Frontal cortex (tissue), 4 donors: Measurements from ENCODE around the gene ATF4. TPM values are rescaled to one million over a fixed set of nuclear protein-coding genes. Genes with fewer than 3 reads are reported as not detected.

Source experiments
- DNase-seq, 2 donors: peaks; one replicate each; pipeline ENCODE4 v3.0.0; 2012; ENCODE audit warnings: low spot score in 2 of 2
- FAIRE-seq: peaks from 2 replicates; lab custom pipeline; 2012; peaks lifted over from hg19 to GRCh38; lab: Jason Lieb, UNC
- total RNA-seq: library from RNA; depleted of rRNA; stranded (reverse); fragments of >200 nt; gene quantifications from one replicate; pipeline ENCODE4 v1.2.3, GENCODE V29; 2014
- donor health status: control.
- donor health status: control.
- donor health status: control.

ATF4 gene, protein sequence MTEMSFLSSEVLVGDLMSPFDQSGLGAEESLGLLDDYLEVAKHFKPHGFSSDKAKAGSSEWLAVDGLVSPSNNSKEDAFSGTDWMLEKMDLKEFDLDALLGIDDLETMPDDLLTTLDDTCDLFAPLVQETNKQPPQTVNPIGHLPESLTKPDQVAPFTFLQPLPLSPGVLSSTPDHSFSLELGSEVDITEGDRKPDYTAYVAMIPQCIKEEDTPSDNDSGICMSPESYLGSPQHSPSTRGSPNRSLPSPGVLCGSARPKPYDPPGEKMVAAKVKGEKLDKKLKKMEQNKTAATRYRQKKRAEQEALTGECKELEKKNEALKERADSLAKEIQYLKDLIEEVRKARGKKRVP
- 92.9 TPM for total RNA-seq

DNA sequence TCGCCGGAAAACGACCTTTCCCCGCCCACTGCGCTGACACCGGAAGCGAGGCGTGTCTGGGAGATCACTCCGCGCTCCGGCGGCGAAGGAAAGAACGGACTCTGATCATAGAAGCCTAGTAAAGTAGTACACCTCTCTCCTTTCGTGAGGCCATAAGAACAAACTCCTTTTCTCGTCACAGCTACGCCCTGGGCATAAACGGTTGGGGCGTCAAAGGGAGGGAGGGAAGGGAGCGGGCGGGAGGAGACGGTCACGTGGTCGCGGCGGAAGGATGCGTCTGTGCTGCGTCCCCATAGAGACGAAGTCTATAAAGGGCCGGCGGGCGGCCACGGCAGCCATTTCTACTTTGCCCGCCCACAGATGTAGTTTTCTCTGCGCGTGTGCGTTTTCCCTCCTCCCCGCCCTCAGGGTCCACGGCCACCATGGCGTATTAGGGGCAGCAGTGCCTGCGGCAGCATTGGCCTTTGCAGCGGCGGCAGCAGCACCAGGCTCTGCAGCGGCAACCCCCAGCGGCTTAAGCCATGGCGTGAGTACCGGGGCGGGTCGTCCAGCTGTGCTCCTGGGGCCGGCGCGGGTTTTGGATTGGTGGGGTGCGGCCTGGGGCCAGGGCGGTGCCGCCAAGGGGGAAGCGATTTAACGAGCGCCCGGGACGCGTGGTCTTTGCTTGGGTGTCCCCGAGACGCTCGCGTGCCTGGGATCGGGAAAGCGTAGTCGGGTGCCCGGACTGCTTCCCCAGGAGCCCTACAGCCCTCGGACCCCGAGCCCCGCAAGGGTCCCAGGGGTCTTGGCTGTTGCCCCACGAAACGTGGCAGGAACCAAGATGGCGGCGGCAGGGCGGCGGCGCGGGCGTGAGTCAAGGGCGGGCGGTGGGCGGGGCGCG lies at the start of gene ATF4:
TSS of gene ATF4 (plus strand) at position 337 of the 880 bp plus-strand sequence. CDS start 884 bp downstream, outside the sequence.
- FAIRE-seq (no peak), DNase-seq (peak; percentile 88 to 98)

GRCh38 chr22:39471381-39472141 lies 48.8 kb upstream of the ATF4 start:
- FAIRE-seq: no peak
- DNase-seq: no peak

DNA sequence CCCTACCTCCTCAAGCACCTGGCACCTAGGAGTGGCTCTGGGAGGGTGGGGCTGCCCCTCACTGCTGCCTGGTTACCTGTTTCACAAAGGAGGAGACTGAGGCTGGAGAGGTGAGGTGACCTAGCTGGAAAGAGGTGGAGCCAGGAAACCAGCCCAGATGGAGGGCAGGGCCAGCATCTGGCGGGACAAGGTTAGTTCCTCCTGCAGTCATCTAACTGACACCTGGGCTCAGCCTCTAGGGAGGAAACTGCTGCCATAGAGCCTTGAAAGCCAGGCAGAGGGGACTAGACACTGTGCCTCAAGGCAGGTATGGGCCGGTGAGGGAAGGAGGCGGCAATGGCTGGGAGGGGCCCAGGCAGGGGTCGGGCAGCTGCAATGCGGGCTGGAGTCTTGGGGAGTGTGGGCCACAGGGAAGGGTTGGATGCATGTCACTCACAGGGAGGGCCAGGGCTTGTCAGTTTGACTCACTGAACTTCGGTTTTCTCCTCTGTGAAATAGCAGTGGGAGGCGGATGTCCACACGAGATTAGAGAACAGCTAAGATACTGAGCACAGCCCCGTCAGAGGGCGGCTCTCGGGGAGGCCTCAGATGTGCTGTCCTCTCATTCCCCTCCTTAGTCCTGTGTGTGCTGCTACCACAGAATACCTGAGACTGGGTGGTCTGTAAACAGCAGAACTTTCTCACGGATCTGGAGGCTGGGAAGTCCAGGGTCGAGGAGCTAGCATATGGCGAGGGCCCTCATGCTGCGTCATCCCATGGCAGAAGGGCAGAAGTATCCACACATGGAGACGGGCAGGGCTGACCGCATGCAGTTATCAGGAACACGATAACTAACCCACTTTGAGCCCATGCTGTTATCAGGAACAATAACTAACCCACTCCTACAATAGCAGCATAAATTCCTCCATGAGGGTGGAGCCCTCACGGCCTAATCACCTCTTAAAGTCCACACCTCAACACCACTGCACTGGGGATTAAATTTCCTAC lies 47.5 kb upstream of the ATF4 start:
- FAIRE-seq: no peak

GRCh38 chr22:39473851-39474250 lies 46.5 kb upstream of the ATF4 start:
- no peak for FAIRE-seq
- no peak for DNase-seq

More for the DNA sequence above, 47.5 kb upstream of the ATF4 start:
- no peak for DNase-seq

DNA sequence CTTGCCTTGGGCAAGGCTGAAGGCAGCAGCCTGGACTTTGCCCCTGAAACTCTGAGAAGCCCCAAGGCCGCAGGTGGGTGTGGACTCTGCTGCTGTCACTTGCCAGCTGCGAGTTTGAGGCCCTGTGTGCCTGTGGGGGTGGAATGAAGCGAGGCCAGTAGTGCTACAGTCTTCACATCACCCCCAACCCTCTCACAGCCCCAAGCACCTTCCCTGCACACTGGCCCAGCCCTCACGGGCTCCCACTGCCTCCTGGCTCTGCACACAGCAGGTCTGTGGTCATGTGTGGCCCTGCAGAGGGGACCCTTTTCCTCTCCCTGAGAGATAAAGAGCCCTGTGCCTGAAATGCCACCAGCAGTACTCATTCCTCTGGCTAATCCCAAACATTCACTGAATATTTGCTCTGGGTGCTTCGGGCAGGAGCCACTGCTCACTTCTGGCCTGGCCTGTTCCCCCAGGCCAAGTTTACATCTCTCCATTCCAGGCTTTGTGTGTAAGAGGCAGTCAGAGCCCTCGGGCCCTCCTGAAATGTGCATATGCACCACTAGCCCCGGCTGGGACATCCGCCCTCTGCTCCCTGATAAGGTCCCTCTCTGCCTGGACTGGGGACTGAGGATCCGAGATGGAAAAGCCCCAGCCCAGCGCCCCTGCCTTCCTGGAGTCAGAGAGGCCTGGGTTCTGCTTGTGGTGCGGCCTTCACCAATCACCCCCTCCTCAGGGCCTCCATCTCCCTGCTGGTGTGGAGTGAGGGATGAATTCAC lies 45.8 kb upstream of the ATF4 start:
- FAIRE-seq (no peak), DNase-seq (no peak)

- FAIRE-seq: no peak
- DNase-seq: no peak
Measured at GRCh38 chr22:39475337-39475736, 45.0 kb upstream of the ATF4 start.

DNA sequence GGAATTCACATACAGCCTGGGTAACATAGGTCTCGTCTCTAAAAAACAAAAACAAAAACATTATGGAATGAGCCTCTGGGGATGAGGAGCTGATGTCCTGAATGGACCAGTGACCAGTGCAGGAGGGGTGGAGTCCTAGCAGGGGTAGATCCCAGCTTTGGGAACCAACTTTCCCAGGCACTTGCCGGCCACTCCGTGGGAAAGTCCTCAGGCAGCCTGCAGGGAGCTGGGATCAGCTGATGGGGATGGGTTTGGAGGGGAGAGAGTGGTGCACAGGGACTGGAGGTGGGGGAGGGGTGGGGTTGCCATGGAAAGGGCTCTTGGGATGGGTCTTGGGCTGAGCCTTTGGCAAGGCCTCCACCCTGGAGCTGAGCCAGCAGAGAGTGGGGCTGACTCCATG lies 44.5 kb upstream of the ATF4 start:
- FAIRE-seq (no peak), DNase-seq (no peak)

GRCh38 chr22:39476664-39477063 lies 43.7 kb upstream of the ATF4 start:
- FAIRE-seq (no peak), DNase-seq (no peak)

DNA sequence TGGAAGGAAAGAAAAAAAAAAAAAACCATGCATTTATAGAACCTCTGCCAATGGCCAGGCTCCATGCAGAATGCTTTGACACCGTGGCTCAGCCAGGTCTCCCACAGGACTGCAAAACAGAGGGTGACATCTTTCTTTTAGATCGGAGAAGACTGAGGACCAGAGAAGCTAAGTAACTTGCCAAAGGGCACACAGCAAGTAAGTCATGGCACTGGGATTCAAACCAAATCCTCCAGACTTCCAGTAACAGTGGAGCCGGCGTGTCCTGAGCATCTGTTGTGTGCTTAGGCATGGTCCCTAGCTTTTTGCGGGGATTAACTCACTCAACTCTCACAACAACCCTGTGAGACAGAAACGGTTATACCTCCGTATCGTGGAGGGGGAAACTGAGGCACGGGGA lies 42.8 kb upstream of the ATF4 start:
- FAIRE-seq: no peak
- no peak for DNase-seq

- FAIRE-seq (no peak), DNase-seq (no peak)
Measured at GRCh38 chr22:39478441-39478850, 41.9 kb upstream of the ATF4 start.

- no peak for FAIRE-seq
- DNase-seq: no peak
Measured at GRCh38 chr22:39479254-39479653, 41.1 kb upstream of the ATF4 start.

DNA sequence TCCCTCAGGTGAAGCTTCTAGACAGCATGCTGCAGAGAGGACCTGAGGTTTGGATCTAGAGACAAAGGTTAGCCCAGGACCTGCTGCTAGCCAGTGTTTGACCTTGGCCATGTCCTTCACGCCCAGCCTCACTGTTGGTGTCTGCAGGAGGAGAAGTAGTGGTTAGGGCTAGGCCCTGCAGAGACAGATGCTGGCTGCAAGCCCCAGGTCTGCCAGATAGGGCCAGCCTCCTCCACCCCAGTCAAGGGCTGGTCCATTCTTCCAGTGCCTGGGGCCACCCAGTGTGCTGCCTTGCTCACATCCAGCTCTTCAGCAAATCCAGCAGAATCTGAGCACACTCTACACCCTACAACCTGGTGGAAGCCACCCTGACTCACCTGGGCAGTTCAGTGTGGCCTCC lies 39.8 kb upstream of the ATF4 start:
- no peak for DNase-seq
- no peak for FAIRE-seq

DNA sequence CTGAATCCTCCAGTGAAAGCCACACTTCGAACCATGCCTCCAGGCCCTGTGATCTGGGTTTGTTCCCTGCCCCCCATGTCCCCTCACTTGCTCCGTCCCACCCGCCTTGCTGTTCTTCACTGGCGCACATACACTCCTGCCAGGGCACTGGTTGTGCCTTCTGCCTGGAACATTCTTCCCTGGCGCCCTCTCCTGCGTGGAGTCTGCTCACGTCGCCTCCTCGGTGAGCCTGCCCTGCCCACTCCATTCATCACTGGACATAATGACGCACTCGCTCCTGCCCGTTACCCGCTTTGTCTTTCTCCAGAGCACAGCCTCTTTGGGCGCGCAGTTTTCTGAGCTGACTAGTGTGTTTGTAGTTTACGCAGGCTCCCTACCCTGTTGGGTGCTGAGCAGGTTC lies 39.3 kb upstream of the ATF4 start:
- no peak for DNase-seq
- no peak for FAIRE-seq

- no peak for FAIRE-seq
- DNase-seq: no peak
Measured at GRCh38 chr22:39481595-39481994, 38.8 kb upstream of the ATF4 start.

- FAIRE-seq (no peak), DNase-seq (no peak)
Measured at GRCh38 chr22:39482768-39483167, 37.6 kb upstream of the ATF4 start.

- no peak for FAIRE-seq
- peak in 1 of 2 donors; percentile 66 for DNase-seq
Measured at GRCh38 chr22:39486951-39487825, 33.2 kb upstream of the ATF4 start.

DNA sequence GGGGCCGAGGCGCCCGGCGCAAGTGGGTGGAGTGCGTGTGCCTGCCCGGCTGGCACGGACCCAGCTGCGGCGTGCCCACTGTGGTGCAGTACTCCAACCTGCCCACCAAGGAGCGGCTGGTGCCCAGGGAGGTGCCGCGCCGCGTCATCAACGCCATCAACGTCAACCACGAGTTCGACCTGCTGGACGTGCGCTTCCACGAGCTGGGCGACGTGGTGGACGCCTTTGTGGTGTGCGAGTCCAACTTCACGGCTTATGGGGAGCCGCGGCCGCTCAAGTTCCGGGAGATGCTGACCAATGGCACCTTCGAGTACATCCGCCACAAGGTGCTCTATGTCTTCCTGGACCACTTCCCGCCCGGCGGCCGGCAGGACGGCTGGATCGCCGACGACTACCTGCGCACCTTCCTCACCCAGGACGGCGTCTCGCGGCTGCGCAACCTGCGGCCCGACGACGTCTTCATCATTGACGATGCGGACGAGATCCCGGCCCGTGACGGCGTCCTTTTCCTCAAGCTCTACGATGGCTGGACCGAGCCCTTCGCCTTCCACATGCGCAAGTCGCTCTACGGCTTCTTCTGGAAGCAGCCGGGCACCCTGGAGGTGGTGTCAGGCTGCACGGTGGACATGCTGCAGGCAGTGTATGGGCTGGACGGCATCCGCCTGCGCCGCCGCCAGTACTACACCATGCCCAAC lies 32.4 kb upstream of the ATF4 start:
- no peak for DNase-seq

More for the DNA sequence above, 32.4 kb upstream of the ATF4 start:
- no peak for FAIRE-seq
